HG02623 (cell line): ENCODE results near the gene KRTAP25-1.

ENCODE experiments used
- ATAC-seq: cut with Tn5 transposase; IDR thresholded peaks from one replicate; pipeline ENCODE4 v1.9.1; 2021; ENCODE audit warnings: moderate library complexity; ENCODE audit not compliant: unreplicated experiment

Gene KRTAP25-1

DNA sequence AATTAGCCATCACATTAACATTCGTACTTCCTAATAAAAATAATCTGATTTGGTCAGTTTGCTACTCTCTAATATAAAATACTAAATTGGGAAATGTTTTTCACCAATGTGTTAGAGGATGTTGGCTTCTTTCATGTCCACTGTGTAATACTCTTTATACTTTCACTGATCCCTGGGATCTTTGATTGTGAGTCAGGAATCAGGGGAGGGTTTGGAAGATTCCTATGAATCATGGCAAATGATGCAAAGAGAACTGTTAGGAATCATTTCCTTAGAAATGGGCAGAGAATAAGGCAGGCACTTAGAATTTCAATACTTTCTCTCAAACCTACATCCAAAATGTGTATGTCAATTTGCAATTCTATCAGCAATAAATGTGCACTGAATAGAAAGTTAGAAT, 37.5 kb downstream of the KRTAP25-1 start:
- ATAC-seq, result no peak

DNA sequence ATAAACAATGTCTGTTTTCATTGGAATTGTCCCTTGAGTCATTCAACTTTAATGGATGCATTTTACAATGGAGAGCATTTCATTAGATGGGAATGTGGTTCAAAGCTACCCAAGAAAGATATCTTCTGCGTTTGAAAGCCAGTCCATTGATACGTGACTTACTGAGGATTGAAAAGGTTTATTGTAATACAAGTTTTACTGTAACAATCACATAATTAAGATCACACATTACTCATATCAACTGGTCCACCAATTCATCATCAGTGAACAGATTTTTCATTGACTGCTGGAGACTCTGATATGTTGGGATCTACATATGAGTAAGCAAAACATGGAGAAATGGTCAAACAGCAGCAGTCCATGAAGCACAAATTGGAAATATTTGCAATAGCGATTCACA, 39.4 kb downstream of the KRTAP25-1 start:
- ATAC-seq, result no peak

DNA sequence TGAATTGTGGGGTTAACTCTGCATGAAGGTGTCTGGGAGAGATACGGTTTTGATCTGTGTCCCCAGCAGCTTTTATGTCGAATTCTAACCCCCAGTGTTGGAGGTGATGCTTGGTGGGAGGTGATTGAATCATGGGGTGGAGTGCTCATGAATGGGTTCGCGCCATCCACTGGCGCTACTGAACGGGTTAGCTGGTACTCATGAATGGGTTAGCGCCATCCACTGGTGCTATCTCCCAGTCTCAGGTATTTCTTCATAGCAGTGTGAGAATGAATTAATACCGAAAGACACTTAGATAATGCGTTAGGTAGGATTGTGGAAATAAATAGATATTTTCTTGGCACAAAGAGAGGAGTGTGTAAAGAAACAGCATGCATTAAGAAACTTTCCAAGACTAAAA, 40.5 kb downstream of the KRTAP25-1 start:
- no peak for ATAC-seq

DNA sequence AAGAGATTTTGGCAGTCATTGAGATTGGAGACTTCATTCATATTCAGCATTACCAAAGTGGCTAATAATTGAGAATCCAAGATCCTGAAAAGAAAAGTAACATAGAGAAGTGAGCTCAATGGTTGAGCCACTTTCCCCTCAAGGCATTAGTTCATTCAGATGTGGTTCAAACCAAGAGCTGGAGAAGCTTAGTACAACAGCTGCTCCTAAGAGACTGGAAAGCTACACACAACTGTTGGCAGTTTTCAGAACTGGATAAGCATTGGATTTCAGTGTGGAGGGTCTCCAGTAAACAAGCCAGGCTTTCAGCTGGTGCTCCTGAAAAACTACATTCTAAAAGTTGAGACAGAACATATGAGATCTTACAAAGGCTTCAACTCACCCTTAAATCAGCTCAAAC, 44.3 kb downstream of the KRTAP25-1 start:
- no peak for ATAC-seq

DNA sequence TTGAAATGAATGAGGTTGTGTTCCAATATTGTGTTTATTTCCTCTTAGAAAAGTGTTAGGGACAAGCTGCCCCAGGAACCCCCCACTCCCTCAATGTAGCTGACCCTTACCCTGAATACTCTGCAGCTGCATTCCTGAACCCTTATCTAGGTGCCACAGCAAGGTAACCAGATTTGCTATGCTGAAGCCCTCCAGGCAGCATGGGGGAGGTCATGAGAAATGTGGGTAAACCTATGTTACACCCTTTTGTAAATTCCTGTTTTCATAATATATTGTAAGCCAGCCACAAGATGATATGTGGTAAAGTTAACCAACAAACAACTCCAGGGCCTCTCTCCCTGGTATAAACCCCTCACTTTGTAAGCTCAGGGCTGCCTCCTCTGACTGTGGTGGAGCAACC, 45.6 kb downstream of the KRTAP25-1 start:
- no peak for ATAC-seq

DNA sequence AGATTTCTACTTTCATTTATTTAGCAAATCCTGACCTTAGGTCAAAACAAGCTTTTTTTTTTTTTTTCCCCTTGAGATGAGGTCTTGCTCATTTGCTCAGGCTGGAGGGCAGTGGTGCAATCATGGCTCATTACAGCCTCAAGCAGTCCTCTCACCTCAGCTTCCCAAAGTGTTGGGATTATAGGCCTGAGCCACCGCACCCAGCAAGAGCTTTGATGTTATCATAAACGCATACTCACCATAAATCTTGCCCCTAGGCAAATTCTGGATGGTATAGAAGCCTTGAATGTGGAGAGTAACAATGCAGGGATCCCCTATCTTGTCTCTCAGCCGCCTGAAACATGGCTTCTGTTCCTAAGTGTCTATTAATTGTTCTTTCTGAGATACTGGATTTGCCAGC, 48.7 kb downstream of the KRTAP25-1 start:
- ATAC-seq, result no peak
